Limb (tissue), 2 donors: ENCODE results near the gene PPP1R18.
"Not testable (repeated sequence)": the region's sequence is repeated elsewhere in the genome, so short reads cannot be mapped to it uniquely, and the experiment has no call there.

Experiments
- DNase-seq, 2 donors: peaks; one replicate each; pipeline ENCODE4 v3.0.0-alpha.2; 2016; ENCODE audit errors: extremely low spot score in 2 of 2

Gene PPP1R18, protein sequence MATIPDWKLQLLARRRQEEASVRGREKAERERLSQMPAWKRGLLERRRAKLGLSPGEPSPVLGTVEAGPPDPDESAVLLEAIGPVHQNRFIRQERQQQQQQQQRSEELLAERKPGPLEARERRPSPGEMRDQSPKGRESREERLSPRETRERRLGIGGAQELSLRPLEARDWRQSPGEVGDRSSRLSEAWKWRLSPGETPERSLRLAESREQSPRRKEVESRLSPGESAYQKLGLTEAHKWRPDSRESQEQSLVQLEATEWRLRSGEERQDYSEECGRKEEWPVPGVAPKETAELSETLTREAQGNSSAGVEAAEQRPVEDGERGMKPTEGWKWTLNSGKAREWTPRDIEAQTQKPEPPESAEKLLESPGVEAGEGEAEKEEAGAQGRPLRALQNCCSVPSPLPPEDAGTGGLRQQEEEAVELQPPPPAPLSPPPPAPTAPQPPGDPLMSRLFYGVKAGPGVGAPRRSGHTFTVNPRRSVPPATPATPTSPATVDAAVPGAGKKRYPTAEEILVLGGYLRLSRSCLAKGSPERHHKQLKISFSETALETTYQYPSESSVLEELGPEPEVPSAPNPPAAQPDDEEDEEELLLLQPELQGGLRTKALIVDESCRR

DNA sequence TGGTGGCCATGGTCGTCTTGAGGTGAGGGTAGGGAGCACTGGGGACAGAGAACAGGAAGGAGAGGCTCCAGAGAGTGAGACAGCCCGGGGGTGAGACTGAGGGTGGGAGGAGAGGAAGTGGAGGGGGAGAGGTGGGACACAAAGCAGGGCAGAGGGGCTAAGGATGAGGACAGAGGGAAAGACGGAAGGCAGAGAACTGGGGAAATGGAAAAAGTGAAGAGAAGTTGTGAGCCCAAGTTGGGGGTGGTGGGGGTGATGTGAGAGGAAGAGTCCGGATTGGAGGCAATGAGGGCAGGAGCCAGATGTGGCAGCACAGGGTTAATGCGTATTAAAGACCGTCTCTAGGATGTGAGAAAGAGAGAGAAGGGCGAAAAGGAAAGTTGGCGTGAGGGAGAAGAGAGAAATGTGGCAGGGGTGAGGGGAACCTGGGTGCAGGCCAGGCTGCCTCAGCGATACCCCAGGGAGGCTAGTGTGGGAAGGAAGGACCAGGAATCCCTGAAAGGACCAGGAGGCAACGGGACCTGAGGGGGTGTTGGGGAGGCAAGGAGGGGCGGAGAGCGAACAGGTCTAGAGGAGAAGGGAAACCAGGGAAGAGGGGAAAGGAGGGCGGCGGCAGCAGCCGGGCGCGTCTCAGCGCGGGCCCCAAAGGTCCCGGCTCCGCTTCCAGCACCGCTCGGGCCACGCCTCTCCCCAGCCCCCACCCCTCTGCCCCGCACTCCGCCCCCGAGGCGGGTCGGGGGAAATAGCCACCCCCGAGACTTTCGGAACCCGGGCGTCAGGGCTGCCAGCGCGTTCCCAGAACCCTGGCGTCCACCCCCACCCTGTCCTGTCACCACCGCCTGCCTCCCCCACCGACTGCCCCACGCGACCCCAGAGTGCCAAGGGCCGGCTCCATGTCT lies at the start of gene PPP1R18:
Gene PPP1R18, minus strand, starts transcription at position 637 of the 899 bp plus-strand sequence. Its CDS starts 627 bp downstream, at position 10.
- DNase-seq = peak; percentile 60 to 86

DNA sequence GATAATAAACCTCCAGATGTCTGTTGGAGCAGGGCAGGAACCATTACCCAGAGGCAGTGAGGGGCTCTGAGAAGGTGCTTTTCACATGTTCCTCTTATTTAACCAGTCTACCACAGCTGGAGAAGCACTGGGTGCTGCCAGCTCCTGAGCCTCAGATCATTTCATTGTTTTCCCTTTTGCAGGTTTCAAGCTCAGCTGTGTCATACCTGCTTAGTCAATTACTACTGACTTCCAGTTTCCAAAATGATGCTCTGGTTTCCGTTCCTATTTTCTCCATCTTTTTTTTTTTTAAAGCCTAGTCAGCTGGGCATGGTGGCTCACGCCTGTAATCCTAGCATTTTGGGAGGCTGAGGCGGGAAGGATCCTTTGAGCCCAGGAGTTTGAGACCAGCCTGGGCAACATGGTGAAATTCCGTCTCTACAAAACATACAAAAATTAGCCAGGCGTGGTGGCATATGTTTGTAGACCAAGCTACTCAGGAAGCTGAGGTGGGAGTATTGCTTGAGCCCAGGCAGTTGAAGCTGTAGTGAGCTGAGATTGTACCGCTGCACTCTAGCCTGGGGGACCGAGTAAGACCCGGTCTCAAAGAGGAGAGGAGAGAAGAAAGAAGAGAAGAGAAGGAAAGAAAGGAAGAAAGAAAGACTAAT lies 49.3 kb upstream of the PPP1R18 start:
- no peak for DNase-seq

DNA sequence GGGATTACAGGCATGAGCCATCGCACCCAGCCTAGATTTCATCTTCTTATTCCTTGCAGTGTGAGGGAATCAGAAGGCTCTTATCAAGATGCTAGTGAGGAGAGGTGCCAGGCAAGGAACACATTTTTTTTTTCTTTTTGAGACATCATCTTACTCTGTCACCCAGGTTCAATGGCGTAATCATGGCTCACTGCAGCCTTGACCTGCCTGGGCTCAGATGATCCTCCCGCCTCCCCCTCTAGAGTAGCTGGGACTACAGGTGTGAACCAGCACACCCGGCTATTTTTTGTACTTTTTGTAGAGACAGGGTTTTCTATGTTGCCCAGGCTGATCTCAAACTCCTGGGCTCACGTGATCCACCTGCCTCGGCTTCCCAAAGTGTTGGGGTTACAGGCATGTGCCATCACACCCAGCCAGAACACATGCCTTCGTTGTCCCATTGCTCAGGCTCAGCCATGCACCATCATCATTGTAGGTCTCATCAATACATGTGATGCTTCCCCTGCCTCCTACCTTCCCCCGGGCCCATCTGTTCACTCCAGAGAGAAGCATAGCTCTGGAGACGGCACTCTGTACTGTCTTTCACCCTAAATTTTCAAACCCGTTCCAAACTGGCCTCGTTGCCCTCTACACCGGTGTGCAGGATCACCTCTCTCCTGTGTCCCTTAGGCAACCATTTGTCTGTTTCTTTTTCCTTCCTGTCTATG lies 45.9 kb upstream of the PPP1R18 start:
- DNase-seq = no peak

DNA sequence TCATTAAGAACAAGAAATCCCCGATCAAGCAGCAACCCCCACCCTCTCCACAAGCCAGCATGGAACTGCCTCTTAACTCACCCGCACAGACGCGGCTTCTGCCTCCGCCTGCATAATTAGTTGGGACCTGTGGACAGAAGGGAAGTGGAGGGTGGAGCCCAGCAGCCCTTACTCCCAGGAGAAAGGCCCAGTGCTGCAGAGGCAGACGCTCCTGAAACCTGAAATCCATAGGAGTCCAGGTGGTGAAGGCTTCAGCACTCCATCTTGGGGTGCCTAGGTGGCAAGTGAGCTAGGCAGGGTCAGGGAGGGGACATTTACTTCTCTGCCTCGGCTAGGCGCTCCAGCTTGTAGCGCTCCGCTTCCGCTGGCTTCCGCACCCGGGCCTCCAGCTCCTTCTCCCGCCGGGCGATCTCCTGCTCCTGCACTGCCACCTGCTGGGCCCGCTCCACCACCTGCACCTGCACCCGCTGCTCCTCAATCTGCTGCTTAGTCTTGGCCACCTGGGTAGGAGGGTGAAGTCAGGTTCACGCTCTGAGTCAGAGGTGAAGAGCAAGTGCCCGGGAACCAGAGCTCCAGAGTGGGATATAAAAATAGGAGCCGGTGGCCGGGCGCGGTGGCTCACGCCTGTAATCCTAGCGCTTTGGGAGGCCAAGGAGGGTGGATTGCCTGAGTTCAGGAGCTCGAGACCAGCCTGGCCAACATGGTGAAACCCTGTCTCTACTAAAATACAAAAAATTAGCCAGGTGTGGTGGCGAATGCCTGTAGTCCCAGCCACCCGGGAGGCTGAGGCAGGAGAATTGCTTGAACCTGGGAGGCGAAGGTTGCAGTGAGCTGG lies 44.4 kb upstream of the PPP1R18 start:
- DNase-seq = peak in 1 of 2 donors; percentile 76

DNA sequence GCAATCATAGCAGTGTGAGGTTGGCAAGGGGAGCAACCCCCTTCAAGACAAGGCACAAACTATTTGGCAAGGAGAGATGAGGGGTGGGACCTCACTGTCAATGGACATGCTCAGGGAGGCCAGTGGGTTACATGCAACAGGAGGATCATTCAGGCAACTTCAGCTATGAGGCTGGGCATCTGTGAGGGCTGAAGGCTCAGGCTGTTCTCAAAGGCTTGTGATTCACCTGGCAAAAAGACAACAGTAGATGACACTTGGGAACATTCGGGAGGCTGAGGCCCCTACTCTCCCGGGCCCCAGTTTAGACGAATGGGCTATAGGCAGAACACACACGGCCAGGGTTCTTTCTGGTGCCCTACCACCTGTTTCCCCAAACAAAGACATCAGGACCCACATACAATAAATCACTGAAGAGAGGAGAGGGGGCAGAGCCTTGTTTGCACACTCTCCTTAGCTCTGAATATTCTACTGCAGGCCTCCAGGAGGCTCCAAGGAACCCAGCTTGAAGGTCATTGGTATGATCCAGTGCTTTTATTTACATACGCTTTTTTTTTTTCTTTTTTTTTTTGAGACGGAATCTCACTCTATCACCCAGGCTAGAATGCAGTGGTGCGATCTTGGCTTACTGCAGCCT lies 41.6 kb upstream of the PPP1R18 start:
- no peak for DNase-seq

DNA sequence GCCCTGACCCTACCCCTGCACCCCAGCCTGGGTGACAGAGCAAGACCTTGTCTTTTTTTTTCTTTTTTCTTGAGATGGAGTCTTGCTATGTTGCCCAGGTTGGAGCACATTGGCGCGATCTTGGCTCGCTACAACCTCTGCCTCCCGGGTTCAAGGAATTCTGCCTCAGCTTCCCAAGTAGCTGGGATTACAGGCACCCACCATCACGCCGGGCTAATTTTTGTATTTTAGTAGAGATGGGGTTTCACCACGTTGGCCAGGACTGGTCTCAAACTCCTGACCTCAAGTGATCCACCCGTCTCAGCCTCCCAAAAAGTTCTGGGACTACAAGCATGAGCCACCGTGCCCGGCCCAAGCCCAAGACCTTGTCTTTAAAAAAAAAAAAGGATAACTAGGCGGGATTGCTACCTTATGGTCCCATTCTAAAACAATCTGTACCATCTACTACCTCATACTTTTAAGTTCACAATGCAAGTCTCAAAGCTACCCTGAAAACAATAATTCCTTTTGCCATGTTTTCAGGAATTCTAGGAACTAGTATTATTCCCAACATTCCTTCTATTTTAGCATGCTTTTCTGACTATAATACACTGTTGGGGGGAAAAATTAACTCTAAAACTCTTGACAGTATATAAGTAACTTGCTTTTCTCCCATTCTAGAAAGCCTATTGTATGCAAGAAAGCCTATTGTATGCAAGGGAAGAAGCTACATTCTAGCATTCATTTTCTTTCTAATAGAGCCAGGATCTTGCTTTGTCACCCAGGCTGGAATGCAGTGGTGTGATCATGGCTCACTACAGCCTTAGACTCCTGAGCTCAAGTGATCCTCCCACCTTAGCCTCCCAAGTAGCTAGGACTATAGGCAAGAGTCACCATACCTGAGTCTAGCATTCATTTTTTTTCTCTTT lies 40.3 kb upstream of the PPP1R18 start:
- no peak for DNase-seq

DNA sequence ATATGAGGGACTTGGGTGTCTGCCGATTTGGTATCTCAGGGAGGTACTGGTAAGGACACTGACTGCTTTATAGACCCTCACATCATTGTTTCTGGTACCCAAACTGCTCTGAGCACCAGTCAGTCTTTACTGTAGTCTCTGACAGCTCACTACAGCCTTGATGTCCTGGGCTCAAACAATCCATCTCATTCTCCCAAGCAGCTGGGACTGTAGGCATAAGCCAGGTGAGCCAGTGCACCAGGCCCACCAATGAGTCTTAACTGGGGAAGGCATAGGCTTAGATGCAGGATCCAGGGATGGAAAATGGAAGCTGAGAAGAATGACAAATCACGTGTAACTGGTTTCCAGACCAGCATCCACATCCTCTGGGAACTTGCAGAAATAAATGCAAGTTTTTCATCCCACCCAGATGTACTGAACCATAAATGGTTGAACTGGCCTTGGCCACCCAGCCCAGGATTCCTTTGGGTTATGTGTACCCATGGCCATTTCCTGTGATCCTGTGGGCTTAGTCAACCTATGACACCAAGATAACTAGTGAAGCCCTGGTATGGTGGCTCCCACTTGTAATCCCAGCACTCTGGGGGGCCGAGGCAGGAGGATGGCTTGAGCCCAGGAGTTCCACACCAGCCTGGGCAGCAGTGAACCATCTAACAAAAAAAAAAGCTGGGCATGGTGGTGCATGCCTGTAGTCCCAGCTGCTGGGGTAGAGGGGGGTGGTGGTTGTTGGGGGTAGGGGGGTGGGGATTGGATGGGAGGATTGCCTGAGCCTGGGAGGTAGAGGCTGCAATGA lies 39.5 kb upstream of the PPP1R18 start:
- no peak for DNase-seq

DNA sequence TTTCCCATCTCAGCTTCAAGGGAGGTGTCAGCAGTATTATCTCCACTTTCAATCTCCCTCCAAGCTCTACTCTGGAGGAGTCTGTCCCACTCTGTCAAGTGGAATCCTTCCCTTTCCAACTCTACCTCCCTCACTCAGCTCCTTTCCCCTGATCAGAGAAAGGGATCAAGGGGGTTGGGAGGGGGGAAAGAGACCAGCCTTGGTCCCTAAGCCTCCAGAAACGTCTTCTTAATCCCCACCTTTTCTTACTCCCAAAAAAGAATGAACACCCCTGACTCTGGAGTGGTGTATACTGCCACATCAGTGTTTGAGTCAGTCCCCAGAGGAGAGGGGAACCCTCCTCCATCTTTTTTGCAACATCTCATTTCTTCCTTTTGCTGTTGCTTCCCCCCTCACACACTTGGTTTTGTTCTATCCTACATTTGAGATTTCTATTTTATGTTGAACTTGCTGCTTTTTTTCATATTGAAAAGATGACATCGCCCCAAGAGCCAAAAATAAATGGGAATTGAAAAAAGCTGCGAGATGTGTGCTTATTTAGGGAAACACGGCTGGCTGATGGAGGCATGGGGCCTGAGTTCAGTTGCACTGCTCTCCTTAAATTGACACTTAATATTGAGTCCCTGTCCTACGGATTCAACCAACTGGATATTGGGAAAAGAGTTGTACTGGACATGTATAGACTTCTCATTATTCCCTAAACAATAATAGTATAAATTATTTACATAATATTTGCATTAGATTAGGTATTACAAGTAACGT lies 38.6 kb upstream of the PPP1R18 start:
- no peak for DNase-seq

DNA sequence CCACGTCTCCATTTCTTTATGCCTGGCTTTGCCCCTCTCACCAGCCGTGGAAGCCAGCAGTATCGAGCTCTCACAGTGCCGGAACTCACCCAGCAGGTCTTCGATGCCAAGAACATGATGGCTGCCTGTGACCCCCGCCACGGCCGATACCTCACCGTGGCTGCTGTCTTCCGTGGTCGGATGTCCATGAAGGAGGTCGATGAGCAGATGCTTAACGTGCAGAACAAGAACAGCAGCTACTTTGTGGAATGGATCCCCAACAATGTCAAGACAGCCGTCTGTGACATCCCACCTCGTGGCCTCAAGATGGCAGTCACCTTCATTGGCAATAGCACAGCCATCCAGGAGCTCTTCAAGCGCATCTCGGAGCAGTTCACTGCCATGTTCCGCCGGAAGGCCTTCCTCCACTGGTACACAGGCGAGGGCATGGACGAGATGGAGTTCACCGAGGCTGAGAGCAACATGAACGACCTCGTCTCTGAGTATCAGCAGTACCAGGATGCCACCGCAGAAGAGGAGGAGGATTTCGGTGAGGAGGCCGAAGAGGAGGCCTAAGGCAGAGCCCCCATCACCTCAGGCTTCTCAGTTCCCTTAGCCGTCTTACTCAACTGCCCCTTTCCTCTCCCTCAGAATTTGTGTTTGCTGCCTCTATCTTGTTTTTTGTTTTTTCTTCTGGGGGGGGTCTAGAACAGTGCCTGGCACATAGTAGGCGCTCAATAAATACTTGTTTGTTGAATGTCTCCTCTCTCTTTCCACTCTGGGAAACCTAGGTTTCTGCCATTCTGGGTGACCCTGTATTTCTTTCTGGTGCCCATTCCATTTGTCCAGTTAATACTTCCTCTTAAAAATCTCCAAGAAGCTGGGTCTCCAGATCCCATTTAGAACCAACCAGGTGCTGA lies 37.6 kb upstream of the PPP1R18 start:
- not testable (repeated sequence) for DNase-seq

DNA sequence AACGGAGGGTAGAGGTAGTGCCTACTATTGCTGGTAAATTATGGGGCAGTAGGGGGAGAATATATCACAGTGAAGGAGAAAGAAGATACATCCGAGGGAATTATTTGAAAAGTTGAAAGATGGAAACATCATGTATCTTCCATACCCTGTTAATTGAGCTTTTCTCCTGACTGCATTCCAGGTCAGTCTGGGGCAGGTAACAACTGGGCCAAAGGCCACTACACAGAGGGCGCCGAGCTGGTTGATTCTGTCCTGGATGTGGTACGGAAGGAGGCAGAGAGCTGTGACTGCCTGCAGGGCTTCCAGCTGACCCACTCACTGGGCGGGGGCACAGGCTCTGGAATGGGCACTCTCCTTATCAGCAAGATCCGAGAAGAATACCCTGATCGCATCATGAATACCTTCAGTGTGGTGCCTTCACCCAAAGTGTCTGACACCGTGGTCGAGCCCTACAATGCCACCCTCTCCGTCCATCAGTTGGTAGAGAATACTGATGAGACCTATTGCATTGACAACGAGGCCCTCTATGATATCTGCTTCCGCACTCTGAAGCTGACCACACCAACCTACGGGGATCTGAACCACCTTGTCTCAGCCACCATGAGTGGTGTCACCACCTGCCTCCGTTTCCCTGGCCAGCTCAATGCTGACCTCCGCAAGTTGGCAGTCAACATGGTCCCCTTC lies 36.9 kb upstream of the PPP1R18 start:
- DNase-seq = not testable (repeated sequence)

DNA sequence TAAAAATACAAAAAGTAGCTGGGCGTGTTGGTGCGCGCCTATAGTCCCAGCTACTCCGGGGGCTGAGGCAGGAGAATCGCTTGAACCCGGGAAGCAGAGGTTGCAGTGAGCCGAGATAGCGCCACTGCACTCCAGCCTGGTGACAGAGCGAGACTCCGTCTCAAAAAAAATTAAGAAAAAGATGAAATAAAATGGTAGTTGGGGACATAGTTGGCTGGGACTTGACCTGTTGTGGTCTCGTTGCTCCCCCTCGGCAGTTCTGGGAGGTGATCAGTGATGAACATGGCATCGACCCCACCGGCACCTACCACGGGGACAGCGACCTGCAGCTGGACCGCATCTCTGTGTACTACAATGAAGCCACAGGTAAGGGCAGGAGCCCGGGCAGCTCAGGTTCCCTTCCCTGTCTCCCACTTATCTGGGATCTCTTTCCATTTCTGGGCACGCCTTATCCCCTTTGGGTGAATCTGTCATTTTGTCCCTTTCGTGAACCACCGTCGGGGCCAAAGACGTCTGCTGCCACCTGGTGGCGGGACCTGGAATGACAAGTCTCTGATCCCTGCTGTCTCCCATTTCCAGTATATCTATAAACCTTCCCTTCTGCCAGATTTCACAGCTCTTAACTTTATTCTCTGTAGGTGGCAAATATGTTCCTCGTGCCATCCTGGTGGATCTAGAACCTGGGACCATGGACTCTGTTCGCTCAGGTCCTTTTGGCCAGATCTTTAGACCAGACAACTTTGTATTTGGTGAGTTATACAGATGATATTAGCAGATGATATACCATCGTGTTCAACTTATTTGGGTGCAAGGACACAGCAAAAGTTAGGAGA lies 36.1 kb upstream of the PPP1R18 start:
- DNase-seq = peak; percentile 67 to 91

DNA sequence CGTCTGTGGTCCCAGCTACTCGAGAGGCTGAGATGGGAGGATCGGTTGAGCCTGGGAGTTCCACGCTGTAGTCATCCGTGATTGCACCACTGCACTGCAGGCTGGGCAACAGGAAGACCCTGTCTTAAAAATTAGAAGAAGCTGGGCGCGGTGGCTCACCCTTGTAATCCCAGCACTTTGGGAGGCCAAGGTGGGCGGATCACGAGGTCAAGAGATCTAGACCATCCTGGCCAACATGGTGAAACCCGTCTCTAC lies 35.5 kb upstream of the PPP1R18 start:
- DNase-seq = not testable (repeated sequence)

DNA sequence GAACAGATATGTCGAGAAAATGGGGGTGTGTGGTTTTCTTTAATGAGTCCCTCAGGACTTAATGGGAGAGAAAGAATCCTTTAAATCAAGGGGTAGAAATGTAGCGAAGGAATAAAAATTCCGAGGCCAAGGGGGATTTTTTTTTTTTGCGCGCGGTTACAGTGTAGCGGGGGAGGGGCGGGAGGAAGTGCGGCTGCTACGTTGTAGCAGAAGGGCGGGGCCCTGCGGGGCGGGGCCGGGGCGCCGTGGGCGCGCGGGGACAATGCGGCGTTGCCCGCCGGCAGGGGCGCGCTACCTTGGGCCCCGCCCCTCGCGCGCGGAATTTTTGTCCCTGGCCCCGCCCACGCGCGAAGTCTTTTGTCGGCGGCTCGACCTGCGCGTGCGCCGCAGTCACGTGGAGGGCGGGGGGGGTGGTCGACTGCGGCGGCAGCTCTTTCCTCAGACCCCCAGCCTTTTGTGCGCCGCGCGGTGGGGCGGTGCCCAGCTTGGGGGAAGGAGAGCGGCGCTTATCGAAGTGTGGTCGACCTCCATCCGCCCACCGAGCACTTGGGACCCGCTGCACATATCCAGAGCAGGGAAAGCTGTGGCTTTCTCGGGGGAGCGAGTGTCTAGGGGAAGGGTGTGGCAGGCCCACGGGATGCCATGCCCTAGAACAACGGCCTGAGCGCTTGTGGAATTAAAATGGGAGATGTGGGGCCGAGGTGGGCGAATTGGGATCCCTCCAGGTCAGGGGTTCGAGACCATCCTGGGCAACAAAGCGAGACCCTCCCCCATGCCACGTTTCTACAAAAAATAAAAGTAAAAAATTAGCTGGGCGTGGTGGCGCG lies 35.0 kb upstream of the PPP1R18 start:
- peak; percentile 92 to 96 for DNase-seq

DNA sequence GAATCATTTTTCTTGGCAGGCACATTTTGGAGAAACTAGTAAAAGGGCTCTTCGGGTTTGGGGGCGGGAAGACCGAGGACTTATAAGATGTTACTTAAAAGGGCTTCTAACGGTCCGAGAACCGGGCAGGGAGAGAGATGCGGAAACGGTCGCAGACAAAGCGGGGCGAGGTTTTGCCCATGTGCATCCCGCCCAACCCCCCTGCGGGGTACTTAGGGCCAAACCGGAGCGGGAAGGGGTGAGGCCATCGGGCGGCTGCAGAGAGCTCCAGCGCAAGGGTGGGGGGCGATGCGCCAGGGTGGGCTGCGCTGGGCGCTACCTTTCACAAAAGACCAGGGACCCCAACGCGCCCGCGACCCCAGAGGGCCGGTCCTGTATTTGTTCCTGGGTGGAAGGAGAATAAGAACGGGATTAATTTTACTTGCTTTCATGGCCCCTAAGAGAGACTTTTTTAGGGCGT lies 34.3 kb upstream of the PPP1R18 start:
- DNase-seq = peak in 1 of 2 donors; percentile 86
